ENCODE measurements around the gene EXOSC5. TPM values are rescaled to one million over a fixed set of nuclear protein-coding genes. Genes with fewer than 3 reads are reported as not detected.
"Not testable (repeated sequence)": the region's sequence is repeated elsewhere in the genome, so short reads cannot be mapped to it uniquely, and the experiment has no call there.

The EXOSC5 gene
- total and polyA plus RNA-seq, 2 donors (not counting 1 experiment from before 2014, with no cell fraction given), result 14.1 to 41.4 TPM

- H3K9ac ChIP-seq (ENCODE audit: low read length), result no peak overlapping the region
- no peak overlapping the region for H2AFZ ChIP-seq (ENCODE audit: insufficient read depth, low read depth, low read length, poor library complexity, severe bottlenecking)
- Mint-ChIP-seq H3K4me3 (no peak overlapping the region), H3K9me3 (ENCODE audit: insufficient read depth) (no peaks in the 10 kb centered on the region), H3K27me3 (no peaks in the 10 kb centered on the region), H3K4me1 (peaks cover 15% of the 10 kb centered on the region), H3K27ac (no peak overlapping the region)
- peaks cover 0 to 40% of the 10 kb centered on the region in 2 experiments for H3K36me3 ChIP-seq (replicated peaks in 1 of 2; ENCODE audit: control extremely low read depth in 1 of 2, control insufficient read depth in 1 of 2, extremely low read depth in 1 of 2, insufficient read depth in 2 of 2, low read length in 1 of 2)
- H3K4me3 ChIP-seq (ENCODE audit: control extremely low read depth in 1 of 5, extremely low read depth in 1 of 5, insufficient read depth in 1 of 5, low read depth in 2 of 5, low read length in 4 of 5), result no peak overlapping the region
- peaks cover 12% of the 10 kb centered on the region for H3K79me2 ChIP-seq (ENCODE audit: control insufficient read depth, insufficient read depth, low read length)
- ChIA-PET POLR2A (interaction anchor here (0.6 kb wide), 1 partner anchor 69 kb away, joined by 6 read pairs; no protein-coding TSS in a partner anchor), CTCF (interaction anchor here (0.5 to 2.7 kb wide), 5 partner anchors 126 to 1906 kb away, joined by 3 to 9 read pairs (median 3); partner anchors contain the start of gene CCDC97)
- no peaks in the 10 kb centered on the region for H3K27me3 ChIP-seq (replicated peaks in 1 of 4; ENCODE audit: control extremely low read depth in 1 of 4, control insufficient read depth in 3 of 4, insufficient read depth in 4 of 4, low read length in 3 of 4)
- DNase-seq (no peak), ATAC-seq (ENCODE audit: low read depth) (no peak)
- no peak overlapping the region for H3K27ac ChIP-seq (ENCODE audit: low read length in 2 of 2)
- WGBS (ENCODE audit: insufficient coverage), result 97% methylated on average over 19 of the region's 19 CpGs
- H3K9me3 ChIP-seq (ENCODE audit: control extremely low read depth in 1 of 3, control insufficient read depth in 2 of 3, insufficient read depth in 1 of 3, low read length in 2 of 3), result no peaks in the 10 kb centered on the region
- TF ChIP-seq, protein P1, sequence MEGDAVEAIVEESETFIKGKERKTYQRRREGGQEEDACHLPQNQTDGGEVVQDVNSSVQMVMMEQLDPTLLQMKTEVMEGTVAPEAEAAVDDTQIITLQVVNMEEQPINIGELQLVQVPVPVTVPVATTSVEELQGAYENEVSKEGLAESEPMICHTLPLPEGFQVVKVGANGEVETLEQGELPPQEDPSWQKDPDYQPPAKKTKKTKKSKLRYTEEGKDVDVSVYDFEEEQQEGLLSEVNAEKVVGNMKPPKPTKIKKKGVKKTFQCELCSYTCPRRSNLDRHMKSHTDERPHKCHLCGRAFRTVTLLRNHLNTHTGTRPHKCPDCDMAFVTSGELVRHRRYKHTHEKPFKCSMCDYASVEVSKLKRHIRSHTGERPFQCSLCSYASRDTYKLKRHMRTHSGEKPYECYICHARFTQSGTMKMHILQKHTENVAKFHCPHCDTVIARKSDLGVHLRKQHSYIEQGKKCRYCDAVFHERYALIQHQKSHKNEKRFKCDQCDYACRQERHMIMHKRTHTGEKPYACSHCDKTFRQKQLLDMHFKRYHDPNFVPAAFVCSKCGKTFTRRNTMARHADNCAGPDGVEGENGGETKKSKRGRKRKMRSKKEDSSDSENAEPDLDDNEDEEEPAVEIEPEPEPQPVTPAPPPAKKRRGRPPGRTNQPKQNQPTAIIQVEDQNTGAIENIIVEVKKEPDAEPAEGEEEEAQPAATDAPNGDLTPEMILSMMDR (IDR thresholded peaks at IDR 0.05), result no peak
- TF ChIP-seq EZH2 (IDR thresholded peaks at IDR 0.05; ENCODE audit: borderline replicate concordance, insufficient read depth, low read depth, low read length, poor library complexity, severe bottlenecking), result no peak
- H4K20me1 ChIP-seq (ENCODE audit: control insufficient read depth, insufficient read depth, low read length, poor library complexity, severe bottlenecking), result no peaks in the 10 kb centered on the region
- H3K4me1 ChIP-seq (ENCODE audit: control insufficient read depth in 2 of 2, insufficient read depth in 2 of 2, low read length in 2 of 2), result peaks cover 8 to 14% of the 10 kb centered on the region in 2 donors
- H3K4me2 ChIP-seq (replicated peaks; ENCODE audit: low read depth, low read length, poor library complexity, severe bottlenecking), result no peak overlapping the region
- intact Hi-C loops (cut with micrococcal nuclease), result no loop called here
Measured at GRCh38 chr19:41435936-41436673, 38.9 kb upstream of the EXOSC5 start.

DNA sequence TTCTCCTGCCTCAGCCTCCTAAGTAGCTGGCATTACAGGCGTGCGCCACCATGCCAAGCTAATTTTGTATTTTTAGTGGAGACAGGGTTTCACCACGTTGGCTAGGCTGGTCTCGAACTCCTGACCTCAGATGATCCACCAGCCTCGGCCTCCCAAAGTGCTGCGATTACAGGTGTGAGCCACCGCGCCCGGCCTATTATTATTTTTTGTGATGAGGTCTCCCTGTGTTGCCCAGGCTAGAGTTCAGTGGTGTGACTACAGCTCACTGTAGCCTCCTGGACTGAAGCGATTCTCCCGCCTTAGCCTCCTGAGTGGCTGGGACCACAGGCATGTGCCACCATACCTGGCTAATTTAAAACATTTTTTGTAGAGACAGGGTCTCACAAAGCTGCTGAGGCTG is 38.2 kb upstream of the EXOSC5 start:
- H3K27ac Mint-ChIP-seq; ATAC-seq (ENCODE audit: low read depth); H3K9me3 Mint-ChIP-seq (ENCODE audit: insufficient read depth); H3K27me3 Mint-ChIP-seq; H2AFZ ChIP-seq (ENCODE audit: insufficient read depth, low read depth, low read length, poor library complexity, severe bottlenecking); H3K9ac ChIP-seq (ENCODE audit: low read length); H3K9me3 ChIP-seq (ENCODE audit: control extremely low read depth in 1 of 3, control insufficient read depth in 2 of 3, insufficient read depth in 1 of 3, low read length in 2 of 3); H3K27me3 ChIP-seq (replicated peaks in 1 of 4; ENCODE audit: control extremely low read depth in 1 of 4, control insufficient read depth in 3 of 4, insufficient read depth in 4 of 4, low read length in 3 of 4); H3K4me3 Mint-ChIP-seq; H3K4me2 ChIP-seq (replicated peaks; ENCODE audit: low read depth, low read length, poor library complexity, severe bottlenecking); H3K4me3 ChIP-seq (ENCODE audit: control extremely low read depth in 1 of 5, extremely low read depth in 1 of 5, insufficient read depth in 1 of 5, low read depth in 2 of 5, low read length in 4 of 5); DNase-seq; H4K20me1 ChIP-seq (ENCODE audit: control insufficient read depth, insufficient read depth, low read length, poor library complexity, severe bottlenecking); H3K27ac ChIP-seq (ENCODE audit: low read length in 2 of 2); intact Hi-C loops (cut with micrococcal nuclease): not testable (repeated sequence)
- Histone ChIP-seq H3K4me1 (ENCODE audit: control insufficient read depth in 2 of 2, insufficient read depth in 2 of 2, low read length in 2 of 2) (peaks cover 8 to 13% of the 10 kb centered on the region in 2 donors), H3K79me2 (ENCODE audit: control insufficient read depth, insufficient read depth, low read length) (peaks cover 11% of the 10 kb centered on the region), H3K36me3 (replicated peaks in 1 of 2; ENCODE audit: control extremely low read depth in 1 of 2, control insufficient read depth in 1 of 2, extremely low read depth in 1 of 2, insufficient read depth in 2 of 2, low read length in 1 of 2) (peaks cover 0 to 43% of the 10 kb centered on the region in 2 experiments)
- H3K4me1 Mint-ChIP-seq, result peaks cover 11% of the 10 kb centered on the region
- ChIA-PET CTCF (interaction anchor here (2.7 kb wide), 1 partner anchor 161 kb away, joined by 9 read pairs; no protein-coding TSS in a partner anchor), POLR2A (interaction anchor here (0.6 kb wide), 1 partner anchor 68 kb away, joined by 6 read pairs; no protein-coding TSS in a partner anchor)
- 98% methylated on average over 9 of the region's 11 CpGs for WGBS (ENCODE audit: insufficient coverage)
